ENCODE data around the gene CKLF.

GRCh38 chr16:66587881-66588600, 35.7 kb downstream of the CKLF start:
- TF ChIP-seq CTCF (conservative IDR thresholded peaks at IDR 0.05) = no peak
- TF ChIP-seq ZFX (IDR thresholded peaks at IDR 0.05) = no peak
